GM12892 (cell line): Measurements from ENCODE around the gene HSF2BP.
"Not testable (repeated sequence)": the region's sequence is repeated elsewhere in the genome, so short reads cannot be mapped to it uniquely, and the experiment has no call there.

Experiments used
- DNase-seq: peaks from one replicate; pipeline ENCODE4 v3.0.0; 2011; ENCODE audit not compliant: insufficient read length
- FAIRE-seq: peaks from 2 replicates; lab custom pipeline; 2011; peaks lifted over from hg19 to GRCh38; lab: Jason Lieb, UNC
- POLR2A ChIP-seq: IDR thresholded peaks from 2 replicates; pipeline ENCODE4 v1.6.1; 2011; ENCODE audit warnings: low read depth, low read length, control low read depth
- POLR2AphosphoS5 ChIP-seq: IDR thresholded peaks from 2 replicates; pipeline ENCODE4 v1.6.1; 2011; ENCODE audit warnings: low read depth, low read length, control low read depth
- TAF1 ChIP-seq: IDR thresholded peaks from 2 replicates; pipeline ENCODE4 v1.6.1; 2011; ENCODE audit warnings: low read depth, mild to moderate bottlenecking, control low read depth, low read length, borderline replicate concordance

HSF2BP gene

GRCh38 chr21:43681650-43682049 lies 22.4 kb upstream of the HSF2BP start:
- TF ChIP-seq TAF1 (no peak), POLR2AphosphoS5 (no peak), POLR2A (no peak)
- no peak for FAIRE-seq
- DNase-seq: no peak

- FAIRE-seq, DNase-seq: not testable (repeated sequence)
Measured at GRCh38 chr21:43680421-43680820, 21.1 kb upstream of the HSF2BP start.

- FAIRE-seq (no peak), DNase-seq (no peak)
- TF ChIP-seq POLR2AphosphoS5 (no peak), TAF1 (no peak), POLR2A (no peak)
Measured at GRCh38 chr21:43679951-43680350, 20.7 kb upstream of the HSF2BP start.

GRCh38 chr21:43676391-43676790 lies 17.1 kb upstream of the HSF2BP start:
- DNase-seq: no peak
- no peak for TF ChIP-seq POLR2AphosphoS5
- TF ChIP-seq POLR2A: no peak
- TF ChIP-seq TAF1: no peak
- FAIRE-seq: no peak

GRCh38 chr21:43675871-43676270 lies 16.6 kb upstream of the HSF2BP start:
- no peak for DNase-seq
- TF ChIP-seq TAF1 (no peak), POLR2AphosphoS5 (no peak), POLR2A (no peak)
- no peak for FAIRE-seq

GRCh38 chr21:43669828-43670605 lies 10.7 kb upstream of the HSF2BP start:
- DNase-seq (no peak), FAIRE-seq (no peak)
- no peak for TF ChIP-seq POLR2A
- no peak for TF ChIP-seq TAF1
- no peak for TF ChIP-seq POLR2AphosphoS5

- no peak for DNase-seq
- no peak for FAIRE-seq
- TF ChIP-seq POLR2A: no peak
- TF ChIP-seq POLR2AphosphoS5: no peak; the same call in 1 of the 2 replicates
- no peak for TF ChIP-seq TAF1
Measured at GRCh38 chr21:43667191-43667904, 8.1 kb upstream of the HSF2BP start.

- no peak for TF ChIP-seq TAF1
- no peak for TF ChIP-seq POLR2A
- no peak for TF ChIP-seq POLR2AphosphoS5
- DNase-seq: no peak
- FAIRE-seq: no peak
Measured at GRCh38 chr21:43665879-43666278, 6.6 kb upstream of the HSF2BP start.

- TF ChIP-seq POLR2AphosphoS5 (no peak), TAF1 (no peak), POLR2A (no peak)
- no peak for DNase-seq
- no peak for FAIRE-seq
Measured at GRCh38 chr21:43664358-43664757, 5.1 kb upstream of the HSF2BP start.

GRCh38 chr21:43663033-43663432 lies 3.7 kb upstream of the HSF2BP start:
- no peak for TF ChIP-seq TAF1
- no peak for TF ChIP-seq POLR2AphosphoS5
- no peak for TF ChIP-seq POLR2A
- FAIRE-seq (no peak), DNase-seq (no peak)

GRCh38 chr21:43662286-43662685 lies 3.0 kb upstream of the HSF2BP start:
- DNase-seq (no peak), FAIRE-seq (no peak)
- TF ChIP-seq TAF1: no peak
- TF ChIP-seq POLR2AphosphoS5: no peak
- TF ChIP-seq POLR2A: no peak

GRCh38 chr21:43658769-43659135 lies 536 bp downstream of the HSF2BP start:
- no peak for TF ChIP-seq POLR2AphosphoS5
- TF ChIP-seq TAF1: no peak
- no peak for TF ChIP-seq POLR2A
- DNase-seq: no peak
- FAIRE-seq: no peak

- no peak for FAIRE-seq
- TF ChIP-seq POLR2AphosphoS5 (no peak), POLR2A (no peak), TAF1 (no peak)
- no peak for DNase-seq
Measured at GRCh38 chr21:43658088-43658741, 1.1 kb downstream of the HSF2BP start.
